Heart left ventricle (tissue), 16 donors: Measurements from ENCODE around the gene DDRGK1. TPM values are rescaled to one million over a fixed set of nuclear protein-coding genes. Genes with fewer than 3 reads are reported as not detected.
A peak's percentile ranks its signal among the peaks of the same experiment; 100 is the strongest.

Experiments used
- ATAC-seq, 4 donors: fragments of 200-7000 bp; cut with Tn5 transposase; one replicate each; pipeline ENCODE4 v1.9.1; 2020 to 2022; ENCODE audit warnings: moderate library complexity in 4 of 4, mild to moderate bottlenecking in 3 of 4, moderate number of reproducible peaks in 1 of 4
- DNase-seq, 5 donors: peaks; one replicate each; pipeline ENCODE4 v3.0.0-alpha.2; 2020
- H3K27ac ChIP-seq, 12 donors: fragments of 200-600 bp; sonication (generic) in 4 of 12; one replicate each; pipeline versions ENCODE4 v1.5.0 to v1.8.0; 2016 to 2022; ENCODE audit warnings: mild to moderate bottlenecking in 2 of 12
- H3K27me3 ChIP-seq, 9 donors: fragments of 200-600 bp; sonication (generic) in 2 of 9; one replicate each; pipeline versions ENCODE4 v1.5.1 to v1.8.0; 2016 to 2022; ENCODE audit warnings: mild to moderate bottlenecking in 3 of 9
- H3K36me3 ChIP-seq, 9 donors: fragments of 200-600 bp; sonication (generic) in 2 of 9; one replicate each; pipeline versions ENCODE4 v1.5.0 to v1.8.0; 2018 to 2022; ENCODE audit warnings: mild to moderate bottlenecking in 2 of 9
- H3K4me1 ChIP-seq, 12 donors: fragments of 200-600 bp; sonication (generic) in 4 of 12; one replicate each; pipeline versions ENCODE4 v1.5.0 to v1.8.0; 2016 to 2022; ENCODE audit warnings: mild to moderate bottlenecking in 3 of 12
- H3K4me3 ChIP-seq, 12 donors: fragments of 200-600 bp; sonication (generic) in 4 of 12; one replicate each; pipeline versions ENCODE4 v1.5.0 to v1.8.0; 2017 to 2022; ENCODE audit warnings: mild to moderate bottlenecking in 9 of 12, moderate library complexity in 4 of 12
- H3K9me3 ChIP-seq, 12 donors: fragments of 200-600 bp; sonication (generic) in 4 of 12; one replicate each; pipeline versions ENCODE4 v1.5.0 to v1.8.0; 2016 to 2022; ENCODE audit warnings: mild to moderate bottlenecking in 1 of 12
- CTCF ChIP-seq, 12 donors: fragments of 200-600 bp; sonication (generic) in 4 of 12; IDR thresholded peaks; one replicate each; pipeline versions ENCODE4 v1.5.0 to v1.8.0; 2018 to 2022; ENCODE audit warnings: antibody characterized with exemption in 12 of 12, mild to moderate bottlenecking in 5 of 12
- POLR2A ChIP-seq, 2 donors: fragments of 450-650 bp; IDR thresholded peaks; one replicate each; pipeline ENCODE4 v1.6.1; 2017; ENCODE audit warnings: antibody characterized with exemption in 2 of 2, mild to moderate bottlenecking in 2 of 2, moderate library complexity in 2 of 2
- WGBS, 4 donors: extraction: QIAGEN DNeasy Blood & Tissue Kit in 2 of 4; methylation state at CpG; one replicate each; pipeline versions ENCODE4 v1.1.5 to v1.1.7; 2013 to 2018; 5-methylcytosine and 5-hydroxymethylcytosine counted together
- intact Hi-C, 10 donors: fragments of 100-400 bp; cut with DNase I; formaldehyde crosslinking; loops; one replicate each; pipeline versions ENCODE4 v1.11.1 to v1.14.2; 2022
- polyA plus RNA-seq, 2 donors: library from polyadenylated mRNA; stranded (reverse); fragments of 200-250 nt; gene quantifications; one replicate each; pipeline ENCODE4 v1.2.3, GENCODE V29; 2013
- total RNA-seq, 9 donors: library from RNA; depleted of rRNA in 2 of 9; stranded (reverse); fragments of >200 nt in 2 of 9; fragmentation: NEBNext Ultra II Directional in 3 of 9; extraction: Animal tissue kit (Norgen Biotek cat#: 25700) in 3 of 9; gene quantifications; one replicate each; pipeline versions ENCODE4 v1.1.0 to v1.2.4, GENCODE V29; 2016 to 2023
- donor health status: ischemic (EF 13 %, LVEDD 7.1; RV severe dilation, severe dysfunction).
- donor health status: healthy with polysubstance abuse.
- donor health status: DM: no; HTN: yes; CAD: no.
- donor health status: DM: no; HTN: no; CAD: no.
- donor health status: ischemic (EF 25% LVEDD 6.9; RV normal size, moderate dysfunction).
- donor health status: ischemic (EF 25% LVEDD 5.7; RV mildly dilated, moderate dysfunction).
- donor health status: healthy.
- donor health status: DM: yes; HTN: yes; CAD: no.
- donor health status: ischemic (EF 35%, LVEDD 5.7; RV mildly dilated, moderate dysfunction).
- donor health status: nonischemic (EF 11% LVEDD 7.7; RV severe dilation, severe dysfunction).
- donor health status: DM: yes; HTN: yes; CAD: no.
- donor health status: PGD.
- donor health status: ischemic (EF 29% LVEDD 5.4; RV normal size, mild dysfunction).
- donor health status: nonischemic (EF 23%, LVEDD 6.1; RV moderate dilation, normal function).

DDRGK1 gene
- total and polyA plus RNA-seq, 11 donors: 25.1 to 78.3 (median 35.5) TPM

GRCh38 chr20:3146732-3147341, 57.6 kb downstream of the DDRGK1 start:
- Histone ChIP-seq H3K4me3 (no peak overlapping the region), H3K9me3 (peaks cover 0 to 10% (median 0%) of the 10 kb centered on the region in 12 donors), H3K36me3 (peaks cover 0 to 48% (median 32%) of the 10 kb centered on the region in 9 donors), H3K27me3 (no peaks in the 10 kb centered on the region), H3K27ac (no peak overlapping the region), H3K4me1 (peaks cover 0 to 17% (median 4%) of the 10 kb centered on the region in 12 donors)
- DNase-seq (no peak), ATAC-seq (peak in 2 of 4 donors; percentile 44 to 56)
- 72 to 87% (median 79%) methylated on average over 10 of the region's 10 CpGs for WGBS, 4 donors
- TF ChIP-seq POLR2A (IDR thresholded peaks at IDR 0.05): no peak
- TF ChIP-seq CTCF (IDR thresholded peaks at IDR 0.05): no peak
- intact Hi-C loops: no loop called here

- no peaks in the 10 kb centered on the region for H3K27me3 ChIP-seq
- no peak overlapping the region for H3K27ac ChIP-seq
- no peak for ATAC-seq
- WGBS, 4 donors: 96 to 100% (median 98%) methylated on average over 3 of the region's 3 CpGs
- no peak for DNase-seq
- intact Hi-C loops: no loop called here
- TF ChIP-seq POLR2A (IDR thresholded peaks at IDR 0.05): no peak
- TF ChIP-seq CTCF (IDR thresholded peaks at IDR 0.05): no peak
- H3K4me3 ChIP-seq: no peak overlapping the region
- peaks cover 0 to 20% (median 3%) of the 10 kb centered on the region in 9 donors for H3K36me3 ChIP-seq
- H3K4me1 ChIP-seq: peaks cover 0 to 4% (median 3%) of the 10 kb centered on the region in 12 donors
- peaks cover 0 to 10% (median 0%) of the 10 kb centered on the region in 12 donors for H3K9me3 ChIP-seq
Measured at GRCh38 chr20:3141757-3142156, 62.7 kb downstream of the DDRGK1 start.

Other genes with a start within 250 kb of the DDRGK1 start
- gene GNRH2, start 161.1 kb downstream of the DDRGK1 start, total RNA-seq: under 1 TPM in 1 of 9 donors, not detected in 8; 0.48 TPM
- not detected for gene GNRH2, start 161.1 kb downstream of the DDRGK1 start, polyA plus RNA-seq
- gene MRPS26, start 158.6 kb downstream of the DDRGK1 start, total RNA-seq: 10 to 100 TPM; 36.5 to 83.4 (median 50.9) TPM
- 100 to 1,000 TPM in 1 of 2 donors, 10 to 100 TPM in 1; 98.8 to 111 TPM for gene MRPS26, start 158.6 kb downstream of the DDRGK1 start, polyA plus RNA-seq
- gene OXT, start 133.1 kb downstream of the DDRGK1 start, total RNA-seq: under 1 TPM in 1 of 9 donors, not detected in 8; 0.67 TPM
- gene OXT, start 133.1 kb downstream of the DDRGK1 start, polyA plus RNA-seq: not detected
- not detected for gene AVP, start 120.0 kb downstream of the DDRGK1 start, total RNA-seq
- gene AVP, start 120.0 kb downstream of the DDRGK1 start, polyA plus RNA-seq: not detected
- 10 to 100 TPM; 19.7 to 36.0 (median 28.6) TPM for gene FASTKD5, start 44.8 kb downstream of the DDRGK1 start, total RNA-seq
- gene FASTKD5, start 44.8 kb downstream of the DDRGK1 start, polyA plus RNA-seq: 10 to 100 TPM; 12.8 to 37.2 TPM
- 1 to 10 TPM; 2.6 to 5.6 (median 3.7) TPM for gene UBOX5, start 44.8 kb downstream of the DDRGK1 start, total RNA-seq
- 1 to 10 TPM; 2.5 to 2.8 TPM for gene UBOX5, start 44.8 kb downstream of the DDRGK1 start, polyA plus RNA-seq
- 10 to 100 TPM in 6 of 9 donors, 1 to 10 TPM in 3; 6.8 to 28.4 (median 13.1) TPM for gene LZTS3, start 31.1 kb downstream of the DDRGK1 start, total RNA-seq
- gene LZTS3, start 31.1 kb downstream of the DDRGK1 start, polyA plus RNA-seq: 10 to 100 TPM in 1 of 2 donors, 1 to 10 TPM in 1; 9.0 to 13.6 TPM
- gene ITPA, start 4.8 kb upstream of the DDRGK1 start, total RNA-seq: 10 to 100 TPM; 15.3 to 37.8 (median 20.6) TPM
- 10 to 100 TPM; 28.6 to 48.3 TPM for gene ITPA, start 4.8 kb upstream of the DDRGK1 start, polyA plus RNA-seq
- gene SLC4A11, start 34.5 kb upstream of the DDRGK1 start, total RNA-seq: 1 to 10 TPM in 1 of 9 donors, under 1 TPM in 7, not detected in 1; 0.11 to 1.0 (median 0.22) TPM
- under 1 TPM; 0.08 to 0.23 TPM for gene SLC4A11, start 34.5 kb upstream of the DDRGK1 start, polyA plus RNA-seq
- 10 to 100 TPM; 16.8 to 33.9 (median 26.8) TPM for gene DNAAF9, start 203.0 kb upstream of the DDRGK1 start, total RNA-seq
- 10 to 100 TPM in 1 of 2 donors, 1 to 10 TPM in 1; 9.6 to 16.8 TPM for gene DNAAF9, start 203.0 kb upstream of the DDRGK1 start, polyA plus RNA-seq